GM20431 (cell line): ENCODE data around the gene NKAIN4.

Source experiments
- in situ Hi-C: fragments of 300-500 bp; cut with MseI, MboI; formaldehyde crosslinking; loops from one replicate; pipeline ENCODE4 v1.15.0; 2020; ENCODE audit warnings: low sequenced_read_pairs; ENCODE audit not compliant: unreplicated experiment

Gene NKAIN4

GRCh38 chr20:63241272-63241671 lies 13.0 kb downstream of the NKAIN4 start:
- in situ Hi-C loops = no loop called here

- in situ Hi-C loops = no loop called here
Observed at GRCh38 chr20:63240004-63240403, 14.3 kb downstream of the NKAIN4 start.

GRCh38 chr20:63239431-63239830 lies 14.8 kb downstream of the NKAIN4 start:
- in situ Hi-C loops = no loop called here

GRCh38 chr20:63238514-63239125 lies 15.6 kb downstream of the NKAIN4 start:
- in situ Hi-C loops = no loop called here

GRCh38 chr20:63238031-63238430 lies 16.2 kb downstream of the NKAIN4 start:
- in situ Hi-C loops = no loop called here

GRCh38 chr20:63236116-63236837 lies 18.0 kb downstream of the NKAIN4 start:
- in situ Hi-C loops = no loop called here

- in situ Hi-C loops = no loop called here
Observed at GRCh38 chr20:63235399-63235983, 18.8 kb downstream of the NKAIN4 start, which contains the start of gene BIRC7. TSS of gene BIRC7 (plus strand) at chr20:63235905. CDS start at chr20:63236097, 192 bp downstream.

GRCh38 chr20:63234693-63235398 lies 19.4 kb downstream of the NKAIN4 start:
- in situ Hi-C loops = no loop called here

GRCh38 chr20:63233924-63234323 lies 20.3 kb downstream of the NKAIN4 start:
- in situ Hi-C loops = no loop called here

GRCh38 chr20:63233061-63233344 lies 21.3 kb downstream of the NKAIN4 start:
- in situ Hi-C loops = no loop called here

GRCh38 chr20:63232235-63233060 lies 21.8 kb downstream of the NKAIN4 start:
- in situ Hi-C loops = no loop called here

GRCh38 chr20:63230800-63231268 lies 23.4 kb downstream of the NKAIN4 start:
- in situ Hi-C loops = no loop called here

GRCh38 chr20:63228806-63229205 lies 25.5 kb downstream of the NKAIN4 start:
- in situ Hi-C loops = no loop called here

GRCh38 chr20:63227260-63227659 lies 27.0 kb downstream of the NKAIN4 start:
- in situ Hi-C loops = no loop called here

GRCh38 chr20:63226042-63226943 lies 28.0 kb downstream of the NKAIN4 start:
- in situ Hi-C loops = no loop called here

- in situ Hi-C loops = no loop called here
Observed at GRCh38 chr20:63225082-63225454, 29.2 kb downstream of the NKAIN4 start.

GRCh38 chr20:63224412-63225081 lies 29.7 kb downstream of the NKAIN4 start:
- in situ Hi-C loops = no loop called here

- in situ Hi-C loops = no loop called here
Observed at GRCh38 chr20:63223826-63224207, 30.4 kb downstream of the NKAIN4 start.
